Natural killer cell (primary cell): Measurements from ENCODE around the gene CLEC4M. TPM values are rescaled to one million over a fixed set of nuclear protein-coding genes. Genes with fewer than 3 reads are reported as not detected.
"Not testable (repeated sequence)": the region's sequence is repeated elsewhere in the genome, so short reads cannot be mapped to it uniquely, and the experiment has no call there.

Experiments
- ATAC-seq, 3 donors: fragments of 150-1000 bp in 2 of 3; fragments of 200-7000 bp in 1 of 3; cut with Tn5 transposase; 1 replicate in 1 of 3; 2 replicates in 2 of 3; pipeline ENCODE4 v1.10.0; 2021; ENCODE audit warnings: mild to moderate bottlenecking in 2 of 3, moderate library complexity in 2 of 3
- DNase-seq, 2 donors: peaks; one replicate each; pipeline versions ENCODE4 v3.0.0 to v3.0.0-alpha.2; 2013 to 2021; ENCODE audit warnings: mixed read lengths in 1 of 2
- H3K27ac ChIP-seq: one replicate; pipeline ENCODE4 v1.5.1; 2013; ENCODE audit warnings: mild to moderate bottlenecking, low read length
- H3K27me3 ChIP-seq: one replicate; pipeline ENCODE4 v1.6.1; 2013; ENCODE audit warnings: low read length; ENCODE audit not compliant: control insufficient read depth, insufficient read depth
- H3K36me3 ChIP-seq: one replicate; pipeline ENCODE4 v1.6.1; 2013; ENCODE audit warnings: low read length; ENCODE audit not compliant: control insufficient read depth, insufficient read depth
- H3K4me1 ChIP-seq: one replicate; pipeline ENCODE4 v1.6.1; 2013; ENCODE audit warnings: low read length; ENCODE audit not compliant: control insufficient read depth, insufficient read depth
- H3K4me3 ChIP-seq: one replicate; pipeline ENCODE4 v1.5.1; 2013; ENCODE audit warnings: low read length
- H3K9me3 ChIP-seq: one replicate; pipeline ENCODE4 v1.6.1; 2013; ENCODE audit warnings: low read length; ENCODE audit not compliant: control insufficient read depth, insufficient read depth
- H3K27ac Mint-ChIP-seq, 2 donors: one replicate each; pipeline ENCODE4 v1.8.0; 2022; ENCODE audit warnings: mild to moderate bottlenecking in 2 of 2, mixed read lengths in 2 of 2, moderate library complexity in 1 of 2
- H3K27me3 Mint-ChIP-seq, 2 donors: one replicate each; pipeline ENCODE4 v1.8.0; 2022; ENCODE audit warnings: low read depth in 2 of 2, mixed read lengths in 2 of 2
- H3K36me3 Mint-ChIP-seq: one replicate; pipeline ENCODE4 v1.8.0; 2022; ENCODE audit warnings: mixed read lengths
- H3K4me1 Mint-ChIP-seq, 2 donors: one replicate each; pipeline ENCODE4 v1.8.0; 2022; ENCODE audit warnings: mixed read lengths in 2 of 2
- H3K4me3 Mint-ChIP-seq: one replicate; pipeline ENCODE4 v1.8.0; 2022; ENCODE audit warnings: mild to moderate bottlenecking, moderate library complexity, mixed read lengths
- H3K9me3 Mint-ChIP-seq, 2 donors: one replicate each; pipeline ENCODE4 v1.8.0; 2022; ENCODE audit warnings: mixed read lengths in 2 of 2
- CTCF ChIP-seq: fragments of 200-600 bp; IDR thresholded peaks from one replicate; pipeline ENCODE4 v1.8.0; 2022; ENCODE audit warnings: antibody characterized with exemption
- WGBS: methylation state at CpG from one replicate; pipeline ENCODE4 v1.1.7; 2013; ENCODE audit warnings: missing lambda C conversion rate; ENCODE audit not compliant: insufficient coverage; 5-methylcytosine and 5-hydroxymethylcytosine counted together
- intact Hi-C: fragments of 100-400 bp; cut with micrococcal nuclease; formaldehyde crosslinking; loops from one replicate; pipeline ENCODE4 v1.14.2; 2022
- total RNA-seq, 4 donors: library from RNA; stranded (reverse); fragments of 120-200 nt in 1 of 4; gene quantifications; one replicate each; pipeline versions ENCODE4 v1.2.3 to v1.2.4, GENCODE V29; 2013 to 2022

Gene CLEC4M
- total RNA-seq, 3 donors from 2014 or later (not counting 1 experiment from before 2014, with no cell fraction given) = not detected

- H3K4me3 ChIP-seq = no peak overlapping the region
- H3K27ac Mint-ChIP-seq = no peak overlapping the region
- intact Hi-C loops = no loop called here
- H3K4me3 Mint-ChIP-seq = no peak overlapping the region
- no peaks in the 10 kb centered on the region for H3K9me3 ChIP-seq
- no peak for TF ChIP-seq CTCF
- H3K4me1 Mint-ChIP-seq = peaks cover 0 to 6% of the 10 kb centered on the region in 2 donors
- no peaks in the 10 kb centered on the region for H3K36me3 Mint-ChIP-seq
- 67% methylated on average over 5 of the region's 5 CpGs for WGBS
- H3K4me1 ChIP-seq = no peaks in the 10 kb centered on the region
- peaks cover 12 to 16% of the 10 kb centered on the region in 2 donors for H3K27me3 Mint-ChIP-seq
- no peak overlapping the region for H3K27ac ChIP-seq
- DNase-seq (no peak), ATAC-seq (no peak)
- H3K36me3 ChIP-seq = no peaks in the 10 kb centered on the region
- H3K27me3 ChIP-seq = no peaks in the 10 kb centered on the region
- peaks cover 0 to 3% of the 10 kb centered on the region in 2 donors for H3K9me3 Mint-ChIP-seq
These were observed 18.8 kb upstream of the CLEC4M start for GRCh38 chr19:7744199-7744786.

GRCh38 chr19:7744871-7745650, 18.0 kb upstream of the CLEC4M start:
- peaks cover 0 to 6% of the 10 kb centered on the region in 2 donors for H3K4me1 Mint-ChIP-seq
- H3K4me3 ChIP-seq = no peak overlapping the region

GRCh38 chr19:7746306-7746705, 16.7 kb upstream of the CLEC4M start:
- not testable (repeated sequence) for H3K36me3 Mint-ChIP-seq

More at GRCh38 chr19:7744871-7745650, 18.0 kb upstream of the CLEC4M start:
- Histone ChIP-seq H3K9me3 (no peaks in the 10 kb centered on the region), H3K27me3 (no peaks in the 10 kb centered on the region), H3K27ac (no peak overlapping the region), H3K4me1 (no peaks in the 10 kb centered on the region), H3K36me3 (no peaks in the 10 kb centered on the region)
- intact Hi-C loops = no loop called here
- Mint-ChIP-seq H3K9me3 (peaks cover 0 to 3% of the 10 kb centered on the region in 2 donors), H3K27me3 (peaks cover 12 to 15% of the 10 kb centered on the region in 2 donors), H3K36me3 (no peaks in the 10 kb centered on the region), H3K4me3 (no peak overlapping the region), H3K27ac (no peak overlapping the region)
- TF ChIP-seq CTCF = no peak
- ATAC-seq (no peak), DNase-seq (no peak)
- WGBS = 84% methylated on average over 11 of the region's 12 CpGs

More at GRCh38 chr19:7746306-7746705, 16.7 kb upstream of the CLEC4M start:
- DNase-seq, H3K9me3 ChIP-seq, ATAC-seq, H3K4me3 Mint-ChIP-seq, H3K27me3 ChIP-seq, intact Hi-C loops, H3K9me3 Mint-ChIP-seq, H3K36me3 ChIP-seq, H3K4me1 Mint-ChIP-seq, H3K4me1 ChIP-seq, H3K27ac ChIP-seq, H3K27ac Mint-ChIP-seq, H3K4me3 ChIP-seq: not testable (repeated sequence)
- 93% methylated on average over 4 of the region's 4 CpGs for WGBS
- H3K27me3 Mint-ChIP-seq = peaks cover 13 to 17% of the 10 kb centered on the region in 2 donors
